IMR-90 (cell line): ENCODE measurements around the gene PDCD1. TPM values are rescaled to one million over a fixed set of nuclear protein-coding genes. Genes with fewer than 3 reads are reported as not detected.
"Not testable (repeated sequence)": the region's sequence is repeated elsewhere in the genome, so short reads cannot be mapped to it uniquely, and the experiment has no call there.

Source experiments
- ATAC-seq: fragments of 200-7000 bp; cut with Tn5 transposase; 2 replicates; pipeline ENCODE4 v1.9.1; 2020; ENCODE audit warnings: low read depth, mild to moderate bottlenecking, moderate library complexity
- BruUV-seq: library from RNA; stranded (reverse); fragments of 400-500 nt; replicated peaks from 2 replicates; lab custom pipeline; 2021; lab: Mats Ljungman, UMichigan
- CTCF ChIA-PET: fragments of 300-600 bp; formaldehyde crosslinking; extraction: SDS; loops from one replicate; lab custom pipeline; 2021; ENCODE audit warnings: antibody characterized with exemption; lab: Yijun Ruan, JAX
- POLR2A ChIA-PET: fragments of 300-600 bp; sonication (Branson Sonifier 250); formaldehyde crosslinking; loops from one replicate; lab custom pipeline; 2022; ENCODE audit warnings: antibody characterized with exemption; ENCODE audit not compliant: unreplicated experiment; lab: Charles Lee
- DNase-seq: peaks from one replicate; pipeline ENCODE4 v3.0.0; 2013
- H2AFZ ChIP-seq: replicated peaks from 2 replicates; pipeline ENCODE3; 2013; ENCODE audit warnings: low read length, mild to moderate bottlenecking; ENCODE audit not compliant: poor library complexity
- H2AK5ac ChIP-seq: 2 replicates; pipeline ENCODE4 v1.6.1; 2013; ENCODE audit warnings: low read depth, low read length, inconsistent platforms
- H2AK9ac ChIP-seq: replicated peaks from 2 replicates; pipeline ENCODE3; 2013; ENCODE audit warnings: mild to moderate bottlenecking, low read depth, low read length, moderate library complexity; ENCODE audit not compliant: poor library complexity
- H2BK120ac ChIP-seq: 2 replicates; pipeline ENCODE4 v1.6.1; 2013; ENCODE audit warnings: low read depth, low read length, inconsistent platforms
- H2BK15ac ChIP-seq: 3 replicates; pipeline ENCODE4 v1.6.1; 2013; ENCODE audit warnings: low read depth, low read length, inconsistent platforms
- H2BK20ac ChIP-seq: 2 replicates; pipeline ENCODE4 v1.6.1; 2013; ENCODE audit warnings: low read depth, mild to moderate bottlenecking, inconsistent platforms, low read length, moderate library complexity
- H2BK5ac ChIP-seq: 2 replicates; pipeline ENCODE4 v1.6.1; 2013; ENCODE audit warnings: mild to moderate bottlenecking, low read depth, low read length, inconsistent platforms; ENCODE audit not compliant: poor library complexity, severe bottlenecking
- H3K14ac ChIP-seq: replicated peaks from 2 replicates; pipeline ENCODE4 v1.6.1; 2013; ENCODE audit warnings: low read depth, low read length, inconsistent platforms
- H3K18ac ChIP-seq: 2 replicates; pipeline ENCODE4 v1.6.1; 2013; ENCODE audit warnings: low read depth, low read length, control low read depth
- H3K23ac ChIP-seq: 2 replicates; pipeline ENCODE4 v1.6.1; 2013; ENCODE audit warnings: low read depth, low read length, inconsistent platforms
- H3K27ac ChIP-seq: 2 replicates; pipeline ENCODE4 v1.5.1; 2013; ENCODE audit warnings: mild to moderate bottlenecking, control low read depth, low read length; ENCODE audit not compliant: insufficient read depth
- H3K27me3 ChIP-seq: 2 replicates; pipeline ENCODE4 v1.6.1; 2013; ENCODE audit warnings: low read length; ENCODE audit not compliant: control insufficient read depth, insufficient read depth
- H3K36me3 ChIP-seq: 2 replicates; pipeline ENCODE4 v1.6.1; 2013; ENCODE audit warnings: low read length, mixed read lengths; ENCODE audit not compliant: control insufficient read depth, insufficient read depth
- H3K4ac ChIP-seq: 2 replicates; pipeline ENCODE4 v1.6.1; 2013; ENCODE audit warnings: low read depth, low read length, inconsistent platforms
- H3K4me1 ChIP-seq: 2 replicates; pipeline ENCODE4 v1.6.1; 2013; ENCODE audit warnings: low read length, mixed read lengths; ENCODE audit not compliant: control insufficient read depth, insufficient read depth
- H3K4me2 ChIP-seq: 2 replicates; pipeline ENCODE4 v1.6.1; 2013; ENCODE audit warnings: low read depth, mild to moderate bottlenecking, control low read depth, low read length, moderate library complexity
- H3K4me3 ChIP-seq: 2 replicates; pipeline ENCODE4 v1.5.1; 2013; ENCODE audit warnings: low read depth, mild to moderate bottlenecking, control low read depth, low read length, moderate library complexity; ENCODE audit not compliant: insufficient read depth
- H3K56ac ChIP-seq: 2 replicates; pipeline ENCODE4 v1.6.1; 2013; ENCODE audit warnings: low read length, inconsistent platforms; ENCODE audit not compliant: insufficient read depth; ENCODE audit errors: extremely low read depth
- H3K79me1 ChIP-seq, 2 experiments: 2 replicates each; pipeline ENCODE4 v1.6.1; 2013; ENCODE audit warnings: low read length in 2 of 2, inconsistent platforms in 1 of 2, low read depth in 1 of 2
- H3K9ac ChIP-seq: 2 replicates; pipeline ENCODE4 v1.6.1; 2013; ENCODE audit warnings: low read depth, low read length, control low read depth
- H3K9me1 ChIP-seq: 2 replicates; pipeline ENCODE4 v1.6.1; 2013; ENCODE audit warnings: low read length, inconsistent platforms; ENCODE audit not compliant: insufficient read depth
- H3K9me3 ChIP-seq: 2 replicates; pipeline ENCODE4 v1.6.1; 2013; ENCODE audit warnings: low read length; ENCODE audit not compliant: control insufficient read depth, insufficient read depth
- H4K20me1 ChIP-seq: 2 replicates; pipeline ENCODE4 v1.6.1; 2013; ENCODE audit warnings: low read length, inconsistent platforms; ENCODE audit not compliant: insufficient read depth
- H4K5ac ChIP-seq: 2 replicates; pipeline ENCODE4 v1.6.1; 2013; ENCODE audit warnings: mild to moderate bottlenecking, low read depth, low read length, control low read depth
- H4K8ac ChIP-seq, 2 experiments: 2 replicates each; pipeline ENCODE4 v1.6.1; 2013; ENCODE audit warnings: low read depth in 2 of 2, low read length in 2 of 2, control low read depth in 1 of 2, inconsistent platforms in 1 of 2
- H4K91ac ChIP-seq: 2 replicates; pipeline ENCODE4 v1.6.1; 2013; ENCODE audit warnings: low read depth, low read length, inconsistent platforms; ENCODE audit not compliant: insufficient read depth
- WGBS, 2 experiments: methylation state at CpG; one replicate each; pipeline versions ENCODE4 v1.1.5 to v1.1.7; 2013; ENCODE audit warnings: missing lambda C conversion rate in 2 of 2; ENCODE audit not compliant: insufficient read length in 1 of 2; ENCODE audit errors: extremely low coverage in 2 of 2; 5-methylcytosine and 5-hydroxymethylcytosine counted together
- dilution Hi-C: fragments of 300-500 bp; cut with HindIII; formaldehyde crosslinking; loops from one replicate; pipeline ENCODE4 v1.14.3; 2018; ENCODE audit warnings: low sequenced_read_pairs; ENCODE audit not compliant: unreplicated experiment
- in situ Hi-C: fragments of 300-500 bp; cut with MboI; formaldehyde crosslinking; loops from 3 replicates; pipeline ENCODE4 v1.14.3; 2019; ENCODE audit warnings: low sequenced_read_pairs, inconsistent platforms, mixed read lengths
- intact Hi-C: fragments of 100-400 bp; cut with micrococcal nuclease; formaldehyde crosslinking; loops from 2 replicates; pipeline ENCODE4 v1.10.0; 2022
- polyA plus RNA-seq, 3 experiments: library from polyadenylated mRNA; depleted of rRNA; stranded (reverse); fragments of >200 nt; gene quantifications; 2 replicates each; pipeline ENCODE4 v1.2.3, GENCODE V29; 2012; ENCODE audit warnings: low replicate concordance in 1 of 3
- total RNA-seq: library from RNA; depleted of rRNA; stranded (reverse); fragments of >200 nt; gene quantifications from 2 replicates; pipeline ENCODE4 v1.2.3, GENCODE V29; 2012

The PDCD1 gene
- total and polyA plus RNA-seq, 2 of the 4 experiments (the other 2 are of a cell fraction) = not detected

DNA sequence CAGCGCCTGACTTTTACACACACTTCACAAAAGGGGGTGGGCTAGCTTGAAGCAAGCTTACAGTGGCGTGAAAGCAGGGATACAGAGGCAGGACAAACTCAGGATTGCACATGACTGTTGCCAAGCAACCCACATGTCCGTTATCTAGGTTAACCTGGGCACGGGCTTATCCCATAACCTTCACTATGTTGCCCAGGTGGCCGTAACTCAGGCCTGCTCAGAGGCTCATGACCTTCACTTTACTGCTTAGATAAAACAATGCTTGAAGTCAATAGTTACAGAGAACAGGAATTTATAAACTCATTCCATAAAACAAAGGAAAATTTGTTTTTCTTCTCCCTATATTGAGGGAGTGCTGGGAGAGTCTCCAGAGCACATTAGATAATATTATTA, 47.7 kb upstream of the PDCD1 start:
- H3K18ac ChIP-seq, H4K5ac ChIP-seq, H3K14ac ChIP-seq, H3K79me1 ChIP-seq, H2BK5ac ChIP-seq, intact Hi-C loops, H3K23ac ChIP-seq, H3K27me3 ChIP-seq, H4K20me1 ChIP-seq, in situ Hi-C loops, BruUV-seq, POLR2A ChIA-PET, H2AK9ac ChIP-seq, H3K4me3 ChIP-seq, H3K56ac ChIP-seq, H2AK5ac ChIP-seq, H3K9me1 ChIP-seq, H3K4me1 ChIP-seq, H4K8ac ChIP-seq, H2BK20ac ChIP-seq, H3K36me3 ChIP-seq, H3K27ac ChIP-seq, CTCF ChIA-PET, H2BK15ac ChIP-seq, H4K91ac ChIP-seq, H2AFZ ChIP-seq, H3K4ac ChIP-seq, H3K9ac ChIP-seq, ATAC-seq, H3K9me3 ChIP-seq, H2BK120ac ChIP-seq, DNase-seq, dilution Hi-C loops, H3K4me2 ChIP-seq: not testable (repeated sequence)
- WGBS, 2 experiments = 63% methylated on average over 3 of the region's 5 CpGs; no CpG with 5 or more reads in 1 of the 2 experiments
